HG03066 (cell line): ENCODE measurements around the gene KCNAB2.
"Not testable (repeated sequence)": the region's sequence is repeated elsewhere in the genome, so short reads cannot be mapped to it uniquely, and the experiment has no call there.

Experiments
- ATAC-seq: cut with Tn5 transposase; IDR thresholded peaks from one replicate; pipeline ENCODE4 v1.9.1; 2021; ENCODE audit warnings: low read depth; ENCODE audit not compliant: unreplicated experiment

Gene KCNAB2

GRCh38 chr1:6051423-6051822, 5.7 kb downstream of the KCNAB2 start:
- ATAC-seq: no peak

DNA sequence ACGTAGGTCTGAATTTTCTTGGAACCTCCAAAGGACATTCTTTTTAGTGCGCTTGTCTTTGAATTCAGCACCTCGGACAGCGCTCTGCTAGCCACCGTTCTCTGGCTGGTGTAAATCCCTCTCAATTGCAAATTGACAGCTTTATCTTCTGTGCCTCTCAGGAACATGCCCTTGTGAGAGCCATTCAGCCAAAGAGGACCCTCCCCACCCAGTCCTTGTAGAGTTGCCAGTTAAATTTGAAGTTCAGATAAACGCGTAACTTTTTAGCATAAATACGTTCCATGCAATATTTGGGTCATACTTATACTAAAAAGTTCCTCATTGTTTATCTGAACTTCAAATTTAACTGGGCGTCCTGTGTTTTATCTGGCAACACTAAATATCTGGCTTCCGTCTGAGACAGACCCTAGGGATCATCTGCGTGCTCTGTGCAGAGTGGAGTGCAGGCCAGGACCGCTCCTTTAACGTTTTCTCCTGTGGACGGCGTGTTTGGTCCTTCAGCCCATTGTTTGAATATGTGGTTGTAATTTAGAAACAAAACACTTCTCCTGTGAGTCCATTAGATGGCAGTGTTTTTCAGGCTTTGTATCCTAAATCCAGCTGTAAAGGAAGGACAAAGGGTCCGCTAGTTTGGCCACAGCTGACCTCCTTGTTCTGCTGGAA, 7.0 kb downstream of the KCNAB2 start:
- no peak for ATAC-seq

DNA sequence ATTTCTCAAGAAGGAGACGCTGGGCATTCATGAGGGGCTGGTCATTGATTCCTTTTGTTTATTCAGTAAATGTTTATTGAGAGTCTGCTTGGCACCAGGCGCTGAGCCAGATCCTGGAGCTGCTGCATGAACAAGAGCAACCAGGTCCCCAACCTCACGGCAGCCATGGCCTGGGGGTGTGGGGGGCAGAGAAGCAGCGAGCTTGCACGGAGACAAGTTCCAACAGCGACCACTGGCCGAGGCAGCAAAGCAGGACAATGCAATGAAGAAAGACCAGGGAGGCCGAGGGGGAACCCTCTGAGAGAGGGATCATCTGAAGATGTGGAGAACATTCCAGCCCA, 7.5 kb downstream of the KCNAB2 start:
- ATAC-seq: no peak

- ATAC-seq: no peak
Measured at GRCh38 chr1:6054596-6054995, 8.9 kb downstream of the KCNAB2 start.

DNA sequence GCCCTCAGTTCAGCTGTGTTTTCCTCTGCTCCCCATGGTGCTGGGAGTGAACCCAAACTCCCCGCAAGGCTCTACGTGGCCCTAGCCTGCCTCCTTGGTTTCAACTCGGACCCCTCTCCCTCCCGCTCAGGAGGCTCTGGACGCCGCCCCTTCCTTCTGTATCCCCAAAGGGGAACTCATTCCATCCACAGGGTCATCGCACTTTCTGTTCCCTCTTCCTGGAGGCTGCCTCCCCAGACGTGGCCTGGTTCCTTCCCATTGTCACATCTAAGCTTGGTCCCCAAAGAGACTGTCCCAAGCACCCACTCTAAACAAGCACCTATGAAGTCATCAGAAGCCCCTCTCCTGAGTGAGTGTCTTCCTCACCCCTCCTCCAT, 10.9 kb downstream of the KCNAB2 start:
- no peak for ATAC-seq

GRCh38 chr1:6057170-6057845, 11.6 kb downstream of the KCNAB2 start:
- ATAC-seq: no peak

DNA sequence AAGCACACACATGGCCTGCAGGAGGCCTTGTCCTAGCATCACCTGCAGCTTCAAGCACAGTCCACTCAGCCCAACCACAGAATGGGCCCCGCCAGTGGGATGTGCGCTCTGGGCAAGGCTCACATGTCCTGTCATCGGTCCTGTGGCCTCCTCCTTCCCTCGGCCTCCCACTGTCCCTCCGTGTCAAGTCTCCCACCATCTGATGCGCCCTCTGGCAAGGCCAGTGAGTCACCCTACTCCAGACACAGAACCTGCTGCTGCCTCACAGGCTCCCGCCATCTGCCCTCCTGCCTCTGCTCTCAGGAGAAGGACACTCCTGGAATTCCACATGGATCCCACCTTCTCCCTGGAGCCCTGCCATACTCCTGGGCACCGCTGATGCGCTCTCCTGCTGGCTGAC, 14.2 kb downstream of the KCNAB2 start:
- ATAC-seq: no peak

DNA sequence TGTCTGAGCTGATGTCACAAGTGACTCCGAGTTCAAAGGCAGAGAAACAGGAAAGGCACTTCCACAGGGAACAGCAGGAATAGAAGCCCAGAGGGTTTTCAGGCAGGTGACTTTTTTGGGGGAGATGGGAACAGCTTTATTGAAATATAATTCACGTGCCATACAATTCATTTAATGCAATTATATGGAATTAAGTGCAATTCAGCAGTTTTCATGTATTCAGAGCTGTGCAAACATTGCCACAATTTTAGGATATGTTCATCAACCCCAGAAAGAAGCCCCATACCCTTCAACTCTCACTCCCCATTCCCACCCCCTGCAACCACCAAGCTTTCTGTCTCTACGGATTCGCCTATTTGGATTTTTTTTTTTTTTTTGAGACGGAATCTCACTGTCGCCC, 17.0 kb downstream of the KCNAB2 start:
- no peak for ATAC-seq

GRCh38 chr1:6063532-6064053, 17.9 kb downstream of the KCNAB2 start:
- not testable (repeated sequence) for ATAC-seq

DNA sequence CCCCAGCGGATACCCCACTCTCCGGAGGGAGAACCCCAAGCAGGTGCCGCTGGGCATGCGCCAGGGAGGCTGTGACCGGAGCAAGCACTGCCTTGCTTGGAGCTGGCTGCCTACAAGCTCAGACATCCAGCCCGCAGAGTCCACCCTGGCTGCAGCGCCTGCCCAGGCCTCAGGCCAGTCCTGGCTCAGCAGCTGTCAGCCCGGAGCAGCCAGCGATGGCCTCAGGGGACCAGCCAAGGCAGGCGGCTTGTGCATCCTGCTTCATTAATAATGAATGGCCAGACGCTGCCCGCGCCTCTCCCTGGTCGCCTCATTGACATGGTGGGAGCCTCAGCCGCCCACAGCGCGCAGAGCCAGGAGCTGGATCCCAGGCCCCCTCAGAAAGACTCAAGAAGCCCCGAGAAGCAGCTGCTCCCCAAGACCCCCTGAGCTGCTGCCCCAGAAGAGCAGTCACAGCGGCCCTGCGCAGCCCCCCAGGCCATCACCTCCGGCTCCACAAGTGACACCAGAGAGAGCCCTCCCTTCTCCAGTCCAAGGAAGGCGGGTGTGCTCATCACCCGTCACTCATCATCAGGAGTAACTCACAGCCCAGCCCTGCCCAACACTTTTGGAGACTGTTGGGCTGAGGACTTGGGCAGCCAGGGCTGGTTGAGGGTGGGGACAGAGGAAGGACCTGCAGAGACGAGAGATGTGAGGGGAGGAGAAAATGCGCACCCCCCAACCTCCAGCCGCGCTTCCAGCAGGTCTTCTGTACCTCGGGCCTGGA, 19.6 kb downstream of the KCNAB2 start:
- no peak for ATAC-seq

- no peak for ATAC-seq
Measured at GRCh38 chr1:6066680-6067079, 21.0 kb downstream of the KCNAB2 start.

- no peak for ATAC-seq
Measured at GRCh38 chr1:6068073-6068472, 22.4 kb downstream of the KCNAB2 start.

- ATAC-seq: no peak
Measured at GRCh38 chr1:6068932-6069331, 23.2 kb downstream of the KCNAB2 start.

DNA sequence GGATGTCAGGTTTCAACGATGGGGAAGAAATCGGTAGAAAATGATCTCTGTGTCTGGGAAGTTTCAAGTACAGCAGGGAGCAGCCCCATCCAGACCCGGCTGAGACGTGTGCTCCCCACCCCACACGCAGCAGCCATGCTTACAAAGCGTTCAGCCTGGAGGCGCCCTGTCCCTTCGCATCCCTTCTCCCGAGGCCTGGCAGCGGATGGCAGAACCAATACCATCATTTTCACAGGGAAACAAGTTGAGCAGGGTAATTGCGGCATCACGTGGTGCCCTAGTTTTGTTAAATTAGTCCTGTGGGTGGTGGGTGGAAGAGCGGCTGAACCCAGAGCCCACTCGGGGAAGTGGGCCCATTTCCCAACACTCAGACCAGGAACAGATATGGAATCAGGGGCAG, 23.9 kb downstream of the KCNAB2 start:
- no peak for ATAC-seq

- ATAC-seq: no peak
Measured at GRCh38 chr1:6070450-6070974, 24.8 kb downstream of the KCNAB2 start.

DNA sequence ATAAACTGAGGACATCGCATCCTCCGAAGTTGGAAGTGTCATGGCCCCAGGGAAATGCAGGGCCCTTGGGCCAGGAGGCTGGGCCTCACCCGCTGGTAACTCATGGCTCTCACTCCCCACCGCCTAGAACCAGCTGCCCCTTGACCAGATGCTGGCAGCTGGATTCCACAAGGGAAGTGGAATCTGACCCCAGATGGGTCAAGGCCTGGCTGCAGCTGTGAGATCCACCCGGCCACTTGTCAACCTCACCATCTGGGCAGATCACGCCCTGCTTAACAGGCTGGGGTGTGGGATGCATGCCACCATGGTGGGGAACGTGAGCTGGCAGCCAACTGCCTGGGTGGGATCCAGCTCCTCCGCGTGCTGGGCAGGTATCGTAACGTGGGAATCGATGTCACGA, 25.5 kb downstream of the KCNAB2 start:
- ATAC-seq: no peak

- ATAC-seq: no peak
Measured at GRCh38 chr1:6072774-6073479, 27.2 kb downstream of the KCNAB2 start.

DNA sequence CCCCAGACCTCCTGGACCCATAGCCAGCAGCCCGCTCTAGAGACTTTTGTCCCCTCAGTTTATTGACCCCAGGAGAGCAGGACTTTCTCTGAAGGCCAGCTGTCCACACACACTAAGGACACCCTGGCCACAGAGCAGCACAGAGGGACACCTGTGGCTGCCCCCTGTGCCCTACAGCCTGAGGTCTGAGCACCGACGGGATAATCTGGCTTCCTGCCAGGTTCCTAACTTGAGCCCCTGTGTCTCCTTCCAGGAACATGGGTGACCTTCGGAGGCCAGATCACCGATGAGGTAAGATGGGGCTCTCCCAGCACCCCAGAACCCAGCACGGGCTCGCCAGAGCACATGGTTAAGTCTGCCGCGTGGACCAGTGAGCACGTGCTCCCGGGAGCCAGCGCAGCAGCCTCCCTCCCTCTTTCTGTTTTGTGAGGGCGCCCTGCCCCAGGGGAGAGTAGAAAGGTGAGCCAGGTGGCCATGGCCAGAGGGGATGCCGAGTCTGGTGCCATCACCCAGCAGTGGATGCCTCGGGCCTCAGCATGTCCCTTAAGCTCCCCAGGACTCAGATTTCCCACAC, 27.9 kb downstream of the KCNAB2 start:
- no peak for ATAC-seq

DNA sequence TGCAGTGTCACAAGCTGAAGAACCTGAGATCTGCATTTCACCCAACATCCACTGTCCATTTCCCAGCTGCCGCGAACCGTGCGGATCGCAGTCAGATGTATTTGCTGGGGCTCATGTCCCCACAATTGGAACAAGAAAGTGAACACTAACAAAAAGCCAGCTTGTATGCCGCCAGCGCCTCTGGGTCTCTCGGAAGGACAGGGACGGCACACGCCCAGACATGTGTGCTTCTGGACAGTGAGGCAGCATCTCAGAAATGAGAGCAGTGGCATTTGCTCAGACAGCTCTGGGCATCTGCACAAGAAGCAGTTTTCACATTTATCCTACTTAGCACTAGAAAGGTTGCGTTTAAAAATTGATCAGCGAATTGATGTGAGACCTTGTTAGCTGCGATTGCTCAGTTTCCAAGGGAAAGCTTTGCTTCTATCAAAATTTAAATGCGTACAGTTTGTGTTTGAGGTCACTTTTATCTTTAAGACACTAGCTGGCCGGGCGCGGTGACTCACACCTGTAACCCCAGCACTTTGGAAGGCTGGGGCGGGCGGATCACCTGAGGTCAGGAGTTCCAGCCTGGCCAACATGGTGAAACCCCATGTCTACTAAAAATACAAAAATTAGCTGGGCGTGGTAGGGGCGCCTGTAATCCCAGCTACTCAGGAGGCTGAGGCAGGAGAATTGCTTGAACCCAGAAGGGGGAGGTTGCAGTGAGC, 28.7 kb downstream of the KCNAB2 start:
- ATAC-seq: no peak

- ATAC-seq: no peak
Measured at GRCh38 chr1:6075748-6076147, 30.1 kb downstream of the KCNAB2 start.
